H9 (cell line): Measurements from ENCODE around the gene INHBB. TPM values are rescaled to one million over a fixed set of nuclear protein-coding genes. Genes with fewer than 3 reads are reported as not detected.

Experiments used
- DNase-seq: peaks from one replicate; pipeline ENCODE4 v3.0.0-alpha.2; 2017
- H2AFZ ChIP-seq: one replicate; pipeline ENCODE4 v1.6.1; 2013; ENCODE audit warnings: mild to moderate bottlenecking, low read length, control low read depth, moderate library complexity
- H2AK5ac ChIP-seq: 2 replicates; pipeline ENCODE4 v1.6.1; 2013; ENCODE audit warnings: low read length, control low read depth, mixed read lengths; ENCODE audit not compliant: insufficient read length
- H2BK120ac ChIP-seq: one replicate; pipeline ENCODE4 v1.6.1; 2013; ENCODE audit warnings: low read depth, mild to moderate bottlenecking, low read length, control low read depth, inconsistent platforms; ENCODE audit not compliant: poor library complexity, severe bottlenecking
- H2BK12ac ChIP-seq: 2 replicates; pipeline ENCODE4 v1.6.1; 2013; ENCODE audit warnings: low read length, control low read depth, mixed read lengths, low read depth; ENCODE audit not compliant: insufficient read length
- H2BK15ac ChIP-seq: 2 replicates; pipeline ENCODE4 v1.6.1; 2013; ENCODE audit warnings: low read depth, low read length, control low read depth
- H2BK20ac ChIP-seq: one replicate; pipeline ENCODE4 v1.6.1; 2013; ENCODE audit warnings: low read depth, mild to moderate bottlenecking, low read length, control low read depth, inconsistent platforms; ENCODE audit not compliant: poor library complexity, severe bottlenecking
- H2BK5ac ChIP-seq: 2 replicates; pipeline ENCODE4 v1.6.1; 2013; ENCODE audit warnings: low read length, control low read depth, mixed read lengths; ENCODE audit not compliant: insufficient read length
- H3K14ac ChIP-seq: 2 replicates; pipeline ENCODE4 v1.6.1; 2013; ENCODE audit warnings: low read length, control low read depth; ENCODE audit not compliant: insufficient read depth
- H3K18ac ChIP-seq: 2 replicates; pipeline ENCODE4 v1.6.1; 2013; ENCODE audit warnings: low read depth, mild to moderate bottlenecking, mixed read lengths, low read length, control low read depth; ENCODE audit not compliant: insufficient read length
- H3K23ac ChIP-seq: 2 replicates; pipeline ENCODE4 v1.6.1; 2013; ENCODE audit warnings: low read length, control low read depth, mixed read lengths, low read depth; ENCODE audit not compliant: insufficient read length
- H3K23me2 ChIP-seq: 2 replicates; pipeline ENCODE4 v1.6.1; 2013; ENCODE audit warnings: low read depth, mild to moderate bottlenecking, mixed read lengths, low read length, control low read depth; ENCODE audit not compliant: insufficient read length, poor library complexity, severe bottlenecking
- H3K27ac ChIP-seq: 2 replicates; pipeline ENCODE4 v1.5.1; 2013; ENCODE audit warnings: low read length, control low read depth, mixed read lengths, low read depth; ENCODE audit not compliant: insufficient read length
- H3K27me3 ChIP-seq: 2 replicates; pipeline ENCODE4 v1.6.1; 2013; ENCODE audit warnings: low read length, control low read depth, inconsistent platforms; ENCODE audit not compliant: insufficient read depth
- H3K4ac ChIP-seq: 2 replicates; pipeline ENCODE4 v1.6.1; 2013; ENCODE audit warnings: low read depth, mild to moderate bottlenecking, control low read depth, inconsistent platforms, low read length, moderate library complexity
- H3K4me1 ChIP-seq: 2 replicates; pipeline ENCODE4 v1.6.1; 2013; ENCODE audit warnings: low read length, control low read depth, inconsistent platforms; ENCODE audit not compliant: insufficient read depth
- H3K4me2 ChIP-seq: 2 replicates; pipeline ENCODE4 v1.6.1; 2013; ENCODE audit warnings: low read length, control low read depth, mixed read lengths; ENCODE audit not compliant: insufficient read length, insufficient read depth
- H3K56ac ChIP-seq: 2 replicates; pipeline ENCODE4 v1.6.1; 2013; ENCODE audit warnings: low read depth, mild to moderate bottlenecking, mixed read lengths, low read length, control low read depth; ENCODE audit not compliant: insufficient read length
- H3K79me1 ChIP-seq: 2 replicates; pipeline ENCODE4 v1.6.1; 2013; ENCODE audit warnings: low read depth, mild to moderate bottlenecking, moderate library complexity, low read length, control low read depth, inconsistent platforms; ENCODE audit not compliant: insufficient read depth, poor library complexity, severe bottlenecking
- H3K79me2 ChIP-seq: 2 replicates; pipeline ENCODE4 v1.6.1; 2013; ENCODE audit warnings: low read length, control low read depth, inconsistent platforms; ENCODE audit not compliant: insufficient read depth
- H3K9ac ChIP-seq: 2 replicates; pipeline ENCODE4 v1.6.1; 2013; ENCODE audit warnings: low read length, control low read depth, mixed read lengths; ENCODE audit not compliant: insufficient read length; ENCODE audit errors: extremely low read depth
- H3K9me3 ChIP-seq: one replicate; pipeline ENCODE4 v1.6.1; 2013; ENCODE audit warnings: low read depth, low read length, inconsistent platforms; ENCODE audit not compliant: control insufficient read depth
- H3T11ph ChIP-seq: one replicate; pipeline ENCODE4 v1.6.1; 2013; ENCODE audit warnings: mild to moderate bottlenecking, low read length, control low read depth, inconsistent platforms
- H4K20me1 ChIP-seq: one replicate; pipeline ENCODE4 v1.6.1; 2013; ENCODE audit not compliant: control insufficient read depth, insufficient read length, insufficient read depth
- H4K5ac ChIP-seq: 2 replicates; pipeline ENCODE4 v1.6.1; 2013; ENCODE audit warnings: low read depth, mild to moderate bottlenecking, mixed read lengths, low read length, control low read depth; ENCODE audit not compliant: insufficient read length
- H4K8ac ChIP-seq: replicated peaks from 2 replicates; pipeline ENCODE4 v1.6.1; 2013; ENCODE audit warnings: low read length, control low read depth, mixed read lengths, low read depth; ENCODE audit not compliant: insufficient read length
- H4K91ac ChIP-seq: 2 replicates; pipeline ENCODE4 v1.6.1; 2013; ENCODE audit warnings: low read depth, mild to moderate bottlenecking, moderate library complexity, mixed read lengths, low read length, control low read depth; ENCODE audit not compliant: insufficient read length
- H3K27ac Mint-ChIP-seq, 3 experiments: 2 replicates in 2 of 3; 3 replicates in 1 of 3; pipeline ENCODE4 v1.8.0; 2020 to 2021; ENCODE audit warnings: mixed read lengths in 3 of 3, mild to moderate bottlenecking in 1 of 3, moderate library complexity in 1 of 3
- H3K27me3 Mint-ChIP-seq: 2 replicates; pipeline ENCODE4 v1.8.0; 2021; ENCODE audit warnings: low read depth, mild to moderate bottlenecking, moderate library complexity, mixed read lengths
- H3K36me3 Mint-ChIP-seq, 3 experiments: 2 replicates in 2 of 3; 3 replicates in 1 of 3; pipeline ENCODE4 v1.8.0; 2020 to 2021; ENCODE audit warnings: low read depth in 3 of 3, mixed read lengths in 3 of 3; ENCODE audit not compliant: insufficient read depth in 1 of 3
- H3K4me1 Mint-ChIP-seq, 2 experiments: 2 replicates each; pipeline ENCODE4 v1.8.0; 2020; ENCODE audit warnings: mixed read lengths in 2 of 2
- H3K4me3 Mint-ChIP-seq, 2 experiments: 2 replicates in 1 of 2; 3 replicates in 1 of 2; pipeline ENCODE4 v1.8.0; 2020 to 2021; ENCODE audit warnings: mild to moderate bottlenecking in 2 of 2, mixed read lengths in 2 of 2, moderate library complexity in 1 of 2
- H3K9me3 Mint-ChIP-seq, 2 experiments: 2 replicates in 1 of 2; 3 replicates in 1 of 2; pipeline ENCODE4 v1.8.0; 2020; ENCODE audit warnings: mild to moderate bottlenecking in 2 of 2, mixed read lengths in 2 of 2, moderate library complexity in 1 of 2
- WGBS: extraction: QIAGEN DNeasy Blood & Tissue Kit; methylation state at CpG from one replicate; pipeline ENCODE4 v1.1.7; 2013; ENCODE audit warnings: missing lambda C conversion rate, low lambda C conversion rate, mixed read lengths; ENCODE audit not compliant: insufficient read length; ENCODE audit errors: extremely low coverage; 5-methylcytosine and 5-hydroxymethylcytosine counted together
- total RNA-seq: library from RNA; stranded (reverse); gene quantifications from 2 replicates; pipeline ENCODE4 v1.2.1, GENCODE V29; 2021
- TF ChIP-seq, protein P1 (sequence below): fragments of 200-600 bp; sonication (generic); conservative IDR thresholded peaks from 3 replicates; pipeline ENCODE4 v1.8.0; 2021; ENCODE audit warnings: antibody characterized with exemption, mild to moderate bottlenecking

The INHBB gene
- total RNA-seq, 1 experiment from 2014 or later = 0.13 TPM

DNA sequence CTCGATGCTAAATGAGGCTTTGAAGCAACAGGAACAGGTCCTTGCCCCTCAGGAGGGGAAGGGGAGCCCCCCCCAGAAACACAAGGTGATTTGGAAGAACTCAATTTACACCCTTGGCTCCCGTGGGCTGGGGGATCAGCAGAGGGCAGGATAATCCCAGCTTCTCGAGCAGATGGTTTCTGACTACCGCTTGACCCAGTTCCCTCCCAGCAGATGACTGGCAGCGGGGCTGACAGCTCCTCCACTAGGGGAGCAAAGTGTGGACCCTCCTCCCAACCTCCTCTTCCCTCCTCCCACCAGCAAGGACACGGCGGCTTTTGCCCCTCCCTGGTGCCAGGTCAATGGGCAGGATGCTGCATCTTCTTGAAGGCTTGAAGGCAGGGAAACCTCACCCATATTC, 3.5 kb upstream of the INHBB start:
- no CpG with 5 or more reads among the region's 7 CpGs for WGBS
- H3K79me2 ChIP-seq = no peaks in the 10 kb centered on the region
- no peaks in the 10 kb centered on the region for H4K20me1 ChIP-seq
- no peak for DNase-seq
- Mint-ChIP-seq H3K4me1 (peaks cover 15 to 24% of the 10 kb centered on the region in 2 experiments), H3K9me3 (no peaks in the 10 kb centered on the region; a peak in 1 of 5 replicates), H3K36me3 (no peaks in the 10 kb centered on the region), H3K27me3 (peaks cover 87% of the 10 kb centered on the region), H3K4me3 (no peak overlapping the region), H3K27ac (no peak overlapping the region)
- no peak overlapping the region for H4K5ac ChIP-seq
- no peaks in the 10 kb centered on the region for H3K4me1 ChIP-seq
- no peak overlapping the region for H3K23ac ChIP-seq
- no peak overlapping the region for H4K91ac ChIP-seq
- H2AFZ ChIP-seq = no peak overlapping the region
- TF ChIP-seq, protein P1, sequence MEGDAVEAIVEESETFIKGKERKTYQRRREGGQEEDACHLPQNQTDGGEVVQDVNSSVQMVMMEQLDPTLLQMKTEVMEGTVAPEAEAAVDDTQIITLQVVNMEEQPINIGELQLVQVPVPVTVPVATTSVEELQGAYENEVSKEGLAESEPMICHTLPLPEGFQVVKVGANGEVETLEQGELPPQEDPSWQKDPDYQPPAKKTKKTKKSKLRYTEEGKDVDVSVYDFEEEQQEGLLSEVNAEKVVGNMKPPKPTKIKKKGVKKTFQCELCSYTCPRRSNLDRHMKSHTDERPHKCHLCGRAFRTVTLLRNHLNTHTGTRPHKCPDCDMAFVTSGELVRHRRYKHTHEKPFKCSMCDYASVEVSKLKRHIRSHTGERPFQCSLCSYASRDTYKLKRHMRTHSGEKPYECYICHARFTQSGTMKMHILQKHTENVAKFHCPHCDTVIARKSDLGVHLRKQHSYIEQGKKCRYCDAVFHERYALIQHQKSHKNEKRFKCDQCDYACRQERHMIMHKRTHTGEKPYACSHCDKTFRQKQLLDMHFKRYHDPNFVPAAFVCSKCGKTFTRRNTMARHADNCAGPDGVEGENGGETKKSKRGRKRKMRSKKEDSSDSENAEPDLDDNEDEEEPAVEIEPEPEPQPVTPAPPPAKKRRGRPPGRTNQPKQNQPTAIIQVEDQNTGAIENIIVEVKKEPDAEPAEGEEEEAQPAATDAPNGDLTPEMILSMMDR = no peak
- H3K4me2 ChIP-seq = no peak overlapping the region
- no peak overlapping the region for H3K27ac ChIP-seq
- H2BK20ac ChIP-seq = no peak overlapping the region
- no peak overlapping the region for H2BK12ac ChIP-seq
- H3K27me3 ChIP-seq = peaks cover 42% of the 10 kb centered on the region
- H3K23me2 ChIP-seq = peaks cover 11% of the 10 kb centered on the region
- H3K56ac ChIP-seq = no peak overlapping the region
- H3K9me3 ChIP-seq = no peaks in the 10 kb centered on the region
- no peak overlapping the region for H4K8ac ChIP-seq
- H3K18ac ChIP-seq = no peak overlapping the region
- no peaks in the 10 kb centered on the region for H3K79me1 ChIP-seq
- no peak overlapping the region for H2AK5ac ChIP-seq
- H2BK15ac ChIP-seq = no peak overlapping the region
- no peak overlapping the region for H3K4ac ChIP-seq
- no peak overlapping the region for H2BK120ac ChIP-seq
- no peak overlapping the region for H3T11ph ChIP-seq
- no peak overlapping the region for H2BK5ac ChIP-seq
- H3K14ac ChIP-seq = no peak overlapping the region
- H3K9ac ChIP-seq = no peak overlapping the region
